GM12865 (cell line): ENCODE data around the gene PAWR.
"Not testable (repeated sequence)": the region's sequence is repeated elsewhere in the genome, so short reads cannot be mapped to it uniquely, and the experiment has no call there.

Experiments
- DNase-seq: peaks from one replicate; pipeline ENCODE4 v3.0.0; 2010; ENCODE audit warnings: low read depth
- H3K4me3 ChIP-seq: 2 replicates; pipeline ENCODE4 v1.5.1; 2011; ENCODE audit warnings: mild to moderate bottlenecking, low read depth, low read length, control low read depth
- CTCF ChIP-seq: IDR thresholded peaks from 2 replicates; pipeline ENCODE4 v1.5.1; 2011; ENCODE audit warnings: low read length, control low read depth, low read depth, inconsistent platforms; ENCODE audit not compliant: insufficient read depth; ENCODE audit errors: missing control alignments

PAWR gene

GRCh38 chr12:79629561-79629960 lies 61.2 kb downstream of the PAWR start:
- no peak for TF ChIP-seq CTCF
- no peak for DNase-seq
- no peak overlapping the region for H3K4me3 ChIP-seq

GRCh38 chr12:79626735-79627134 lies 64.0 kb downstream of the PAWR start:
- not testable (repeated sequence) for DNase-seq, H3K4me3 ChIP-seq

- H3K4me3 ChIP-seq: no peak overlapping the region
- TF ChIP-seq CTCF: no peak
- DNase-seq: no peak
These were observed 66.4 kb downstream of the PAWR start for GRCh38 chr12:79624378-79624777.

GRCh38 chr12:79619872-79620562 lies 70.7 kb downstream of the PAWR start:
- TF ChIP-seq CTCF: no peak
- H3K4me3 ChIP-seq: no peak overlapping the region
- DNase-seq: no peak

- DNase-seq: no peak
- H3K4me3 ChIP-seq: no peak overlapping the region
- no peak for TF ChIP-seq CTCF
These were observed 71.8 kb downstream of the PAWR start for GRCh38 chr12:79618848-79619404.

- DNase-seq: no peak
These were observed 73.1 kb downstream of the PAWR start for GRCh38 chr12:79617696-79618095.

More at GRCh38 chr12:79617696-79618095, 73.1 kb downstream of the PAWR start:
- no peak overlapping the region for H3K4me3 ChIP-seq
- TF ChIP-seq CTCF: no peak
